GM18511 (cell line): Measurements from ENCODE around the gene MRPL23.
"Not testable (repeated sequence)": the region's sequence is repeated elsewhere in the genome, so short reads cannot be mapped to it uniquely, and the experiment has no call there.

Source experiments
- ATAC-seq: cut with Tn5 transposase; IDR thresholded peaks from one replicate; pipeline ENCODE4 v1.9.1; 2021; ENCODE audit warnings: mild to moderate bottlenecking, moderate library complexity; ENCODE audit not compliant: unreplicated experiment

MRPL23 gene

DNA sequence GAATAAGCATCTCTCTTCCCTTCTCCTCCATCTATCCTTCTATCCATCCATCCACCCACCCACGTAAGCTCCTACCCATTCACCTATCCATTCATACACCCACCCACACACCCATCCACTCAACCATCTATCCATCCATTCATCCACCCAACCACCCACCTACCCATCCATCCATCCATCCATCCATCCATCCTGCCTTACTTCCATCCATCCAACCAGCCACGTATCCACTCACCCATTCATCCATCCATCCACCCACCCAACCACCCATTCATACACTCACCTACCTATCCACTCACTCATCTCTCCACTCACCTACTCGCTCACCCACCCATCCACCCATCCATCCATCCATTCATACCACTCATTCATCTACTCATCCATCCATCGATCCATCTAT, 14.5 kb upstream of the MRPL23 start:
- ATAC-seq = no peak

DNA sequence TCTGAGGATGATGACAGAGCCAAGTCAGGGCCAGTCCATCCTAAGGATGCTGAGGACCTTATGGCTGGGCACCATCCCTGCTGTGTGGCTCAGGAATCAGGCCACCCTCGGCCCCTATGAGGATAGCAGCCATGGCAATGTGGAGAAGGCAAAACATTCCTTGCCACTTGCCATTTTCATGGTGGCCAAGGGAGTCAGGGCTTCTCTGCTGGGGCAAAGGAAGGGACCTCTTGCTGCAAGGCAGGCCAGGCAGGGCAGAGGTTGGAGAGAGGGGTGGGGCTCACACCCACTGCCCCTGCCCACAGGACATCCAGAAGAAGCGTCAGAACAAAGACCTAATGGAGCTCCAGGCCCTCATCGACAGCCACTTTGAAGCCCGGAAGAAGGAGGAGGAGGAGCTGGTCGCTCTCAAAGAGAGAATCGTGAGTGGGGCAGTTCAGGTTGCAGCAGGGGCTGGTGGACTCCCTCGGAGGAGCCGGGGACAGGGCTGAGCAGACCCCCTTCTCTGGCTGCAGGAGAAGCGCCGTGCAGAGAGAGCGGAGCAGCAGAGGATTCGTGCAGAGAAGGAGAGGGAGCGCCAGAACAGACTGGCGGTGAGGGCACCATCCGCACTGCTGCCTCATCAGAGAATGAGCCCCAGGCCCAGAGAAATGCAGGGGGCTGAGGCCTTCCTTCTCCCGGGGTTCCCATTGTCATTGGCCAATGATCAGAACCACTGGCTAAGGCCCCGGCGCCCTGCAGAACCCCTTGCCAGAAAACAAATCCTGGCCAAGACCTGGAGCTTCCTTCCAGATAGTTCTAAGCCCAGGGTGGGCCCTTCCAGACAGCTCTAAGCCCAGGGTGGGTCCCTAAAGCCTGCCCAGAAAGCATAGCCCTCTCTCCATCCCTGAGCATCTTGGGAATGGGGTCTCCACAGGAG, 13.5 kb upstream of the MRPL23 start:
- no peak for ATAC-seq

DNA sequence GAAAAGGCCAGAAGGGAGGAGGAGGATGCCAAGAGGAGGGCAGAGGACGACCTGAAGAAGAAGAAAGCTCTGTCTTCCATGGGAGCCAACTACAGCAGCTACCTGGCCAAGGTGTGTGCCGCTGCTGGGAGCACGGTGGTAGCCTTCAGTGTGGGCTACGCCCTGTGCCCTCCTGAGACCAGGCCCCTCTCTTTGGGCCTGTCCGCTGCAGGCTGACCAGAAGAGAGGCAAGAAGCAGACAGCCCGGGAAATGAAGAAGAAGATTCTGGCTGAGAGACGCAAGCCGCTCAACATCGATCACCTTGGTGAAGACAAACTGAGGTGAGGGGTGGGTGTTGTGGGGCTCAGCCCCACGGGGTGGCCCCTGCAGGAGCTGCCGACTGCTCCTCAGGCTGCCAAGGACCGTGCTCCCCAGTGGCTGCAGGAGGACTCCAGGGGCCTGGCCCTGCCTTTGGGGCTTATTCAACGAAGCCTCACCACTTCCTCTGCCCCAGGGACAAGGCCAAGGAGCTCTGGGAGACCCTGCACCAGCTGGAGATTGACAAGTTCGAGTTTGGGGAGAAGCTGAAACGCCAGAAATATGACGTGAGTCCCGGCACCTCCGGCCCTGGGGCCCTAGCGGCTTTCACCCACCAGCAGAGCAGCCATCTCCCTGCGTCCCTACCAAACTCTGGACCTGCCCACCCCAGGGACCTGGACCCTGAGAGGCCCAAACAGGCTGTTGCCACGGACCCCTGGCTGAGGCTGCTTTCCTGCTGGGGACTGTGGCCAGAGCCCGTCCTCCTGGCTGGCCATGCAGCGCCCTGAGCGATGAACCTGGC, 12.6 kb upstream of the MRPL23 start:
- ATAC-seq = no peak

DNA sequence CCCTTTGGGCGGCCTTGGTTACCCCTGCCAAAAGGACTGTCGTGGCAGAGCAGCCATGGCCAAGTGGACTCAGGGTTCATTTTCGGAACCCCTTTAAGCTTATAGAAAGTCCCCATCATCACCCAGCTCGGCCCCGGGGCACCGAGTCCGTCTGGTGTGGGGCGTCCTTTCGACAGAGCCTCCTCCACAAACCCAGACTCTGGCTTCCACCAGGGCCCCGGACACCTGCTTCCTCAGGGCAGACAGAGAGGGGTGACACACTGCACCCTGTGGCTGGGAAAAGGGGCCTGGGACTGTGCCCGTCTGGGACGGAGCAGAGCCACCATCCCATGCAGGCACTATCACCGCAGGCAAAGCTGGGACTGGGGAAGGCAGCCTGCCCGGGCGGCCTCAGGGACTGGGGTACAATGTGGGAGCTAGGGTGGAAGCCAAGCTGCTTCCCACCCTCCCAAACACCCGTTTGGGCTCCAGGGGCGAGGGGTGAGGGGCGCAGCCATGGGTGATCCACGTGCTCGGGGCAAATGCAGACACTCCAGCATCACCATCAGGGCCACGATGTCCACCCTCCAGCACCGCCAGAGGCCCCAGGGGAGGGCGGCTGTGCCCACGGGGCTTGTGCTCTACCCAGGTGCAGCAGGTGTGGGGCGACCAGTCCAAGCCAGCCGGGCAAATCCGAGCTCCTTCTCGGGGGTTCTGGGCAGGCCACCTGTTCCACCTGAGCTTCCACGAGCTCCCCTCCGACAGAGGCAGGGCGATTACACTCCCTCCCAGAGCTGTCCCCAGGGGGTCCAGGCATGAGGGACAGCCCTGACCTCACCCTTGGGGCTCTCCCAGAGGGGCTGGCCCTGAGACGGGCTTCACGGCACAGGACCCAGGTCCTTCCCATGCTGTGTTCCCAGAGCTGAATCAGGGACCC, 11.7 kb upstream of the MRPL23 start:
- ATAC-seq = no peak

DNA sequence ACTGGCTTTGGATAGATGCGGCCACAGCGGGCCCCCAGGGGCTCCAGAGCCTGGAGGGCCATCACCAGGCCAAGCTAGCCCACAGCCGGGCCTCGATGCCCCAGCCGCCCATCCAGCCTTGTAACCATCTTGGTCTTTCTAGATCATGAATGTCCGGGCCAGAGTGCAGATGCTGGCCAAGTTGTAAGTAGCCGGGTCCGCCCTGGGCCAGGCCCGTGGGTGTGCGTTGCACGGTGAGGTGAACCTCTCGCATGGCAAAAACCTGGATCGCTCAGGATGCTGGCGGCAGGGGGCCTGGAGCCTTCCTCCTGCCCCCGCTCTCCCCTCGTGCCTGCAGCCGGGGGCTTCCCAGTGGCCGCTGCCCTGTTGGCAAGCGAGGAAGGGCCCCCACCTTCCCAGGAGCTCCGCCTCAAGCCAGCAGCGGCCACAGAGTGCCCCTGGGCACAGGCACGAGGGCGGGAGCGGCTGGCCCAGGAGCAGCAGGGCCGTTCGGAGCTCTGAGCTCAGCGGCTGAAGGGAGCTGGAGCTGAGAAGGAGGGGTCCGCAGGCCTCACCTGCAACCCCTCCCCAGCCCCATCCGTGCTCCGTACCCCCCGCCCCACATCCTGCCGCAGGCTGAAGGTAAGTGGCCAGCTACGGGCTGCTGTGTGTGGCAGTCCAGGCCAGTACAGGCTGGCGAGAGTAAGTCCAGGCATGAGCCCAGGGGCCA, 10.9 kb upstream of the MRPL23 start:
- no peak for ATAC-seq

DNA sequence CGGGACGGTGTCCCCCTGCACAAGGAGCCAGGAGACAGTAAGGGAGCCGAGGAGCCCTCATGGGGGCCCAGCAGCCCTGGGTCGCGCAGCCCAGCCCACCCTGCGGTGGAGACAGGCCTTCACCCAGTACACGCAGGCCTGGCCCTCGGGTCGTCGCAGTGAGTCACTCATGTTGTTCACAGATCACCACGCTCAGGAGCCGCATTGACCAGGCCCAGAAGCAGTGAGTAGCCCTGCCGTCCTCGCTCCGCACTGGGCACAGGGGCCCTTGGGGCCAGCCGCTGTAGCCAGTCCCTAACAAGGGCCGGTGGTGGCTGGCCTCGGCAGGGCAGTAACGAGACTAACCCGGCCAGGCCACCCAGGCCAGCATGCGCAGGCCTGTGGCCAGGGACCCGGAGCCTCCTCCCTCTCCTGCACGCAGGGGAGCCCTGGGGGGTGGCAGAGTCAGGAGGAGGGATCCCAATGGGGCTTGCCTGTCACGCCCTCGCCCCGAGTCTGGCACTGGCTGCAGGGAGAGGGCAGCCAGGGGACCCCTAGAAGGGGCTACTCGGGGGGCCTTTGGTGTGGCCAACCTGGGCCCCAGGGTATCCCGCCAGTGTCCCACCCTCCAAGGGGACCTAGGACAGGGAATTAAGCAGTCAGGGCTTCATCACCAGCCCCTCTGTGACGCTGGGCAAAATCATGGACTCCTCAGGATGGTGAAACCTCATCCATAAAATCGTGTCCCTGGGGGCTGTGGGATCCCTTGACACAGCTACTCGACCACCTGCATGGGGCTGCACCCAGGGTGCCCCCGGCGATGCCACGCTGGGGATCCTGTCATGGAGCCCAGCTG, 10.1 kb upstream of the MRPL23 start:
- no peak for ATAC-seq

DNA sequence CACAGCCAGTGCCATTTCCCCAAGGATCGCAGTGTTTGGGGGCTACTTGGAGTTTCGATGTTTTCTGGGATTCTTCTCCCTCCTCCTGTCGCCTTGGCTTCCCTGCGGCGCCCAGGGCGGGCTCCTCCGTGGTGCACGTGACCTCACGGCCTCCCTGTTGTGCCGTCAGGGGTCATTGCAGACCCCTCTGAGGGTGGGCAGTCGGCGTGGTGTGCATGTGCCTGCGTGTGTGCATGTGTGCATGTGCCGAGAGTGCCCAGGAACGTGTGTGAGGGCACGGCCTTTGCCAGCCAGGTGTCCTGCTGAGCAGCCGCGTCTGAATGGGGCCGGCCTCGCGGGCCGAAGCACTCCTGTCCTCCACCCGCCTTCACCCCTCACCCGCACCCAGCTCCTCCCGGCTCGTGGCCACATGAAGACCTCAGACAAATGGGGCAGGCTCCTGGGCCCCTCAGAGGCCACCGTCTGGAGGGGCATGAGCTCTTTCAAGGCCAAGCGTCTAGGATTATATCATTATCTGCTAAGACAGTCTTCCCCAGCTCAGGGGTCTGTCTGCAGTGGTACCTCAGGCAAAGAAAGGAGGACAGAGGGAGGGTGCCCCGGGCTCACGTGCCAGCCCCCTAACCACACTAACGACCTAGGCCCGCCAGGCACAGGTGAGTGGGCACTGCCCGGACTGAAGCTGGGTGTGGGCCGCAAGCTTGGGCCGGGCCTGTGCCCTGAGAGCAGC, 9.4 kb upstream of the MRPL23 start:
- no peak for ATAC-seq

DNA sequence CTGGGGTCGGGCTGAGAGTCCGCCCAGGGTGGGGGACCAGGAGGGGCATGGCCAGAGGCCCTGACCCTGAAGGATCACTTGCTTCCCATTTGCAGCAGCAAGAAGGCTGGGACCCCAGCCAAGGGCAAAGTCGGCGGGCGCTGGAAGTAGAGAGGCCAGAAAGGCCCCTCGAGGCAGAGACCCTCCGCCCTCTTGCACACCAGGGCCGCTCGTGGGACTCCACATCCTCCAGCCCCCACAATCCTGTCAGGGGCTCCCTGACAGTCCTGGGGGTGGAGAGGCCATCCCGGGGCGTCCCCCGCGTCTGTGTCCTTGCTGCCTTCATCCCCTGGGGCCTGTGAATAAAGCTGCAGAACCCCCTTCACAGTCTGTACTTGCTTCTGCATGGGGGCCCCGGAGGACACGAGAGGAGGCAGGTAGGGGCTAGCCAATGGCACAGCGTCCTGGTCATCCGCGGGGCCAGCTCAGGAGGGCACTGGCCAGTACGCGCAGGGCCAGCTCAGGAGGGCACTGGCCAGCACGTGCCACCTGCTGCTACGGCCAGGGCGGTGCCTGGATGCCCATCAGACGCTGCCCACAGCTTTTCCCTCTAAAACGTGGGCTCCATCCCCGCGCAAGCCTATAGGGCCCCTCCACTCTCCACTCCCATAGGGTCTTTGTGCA, 8.7 kb upstream of the MRPL23 start:
- ATAC-seq = no peak

DNA sequence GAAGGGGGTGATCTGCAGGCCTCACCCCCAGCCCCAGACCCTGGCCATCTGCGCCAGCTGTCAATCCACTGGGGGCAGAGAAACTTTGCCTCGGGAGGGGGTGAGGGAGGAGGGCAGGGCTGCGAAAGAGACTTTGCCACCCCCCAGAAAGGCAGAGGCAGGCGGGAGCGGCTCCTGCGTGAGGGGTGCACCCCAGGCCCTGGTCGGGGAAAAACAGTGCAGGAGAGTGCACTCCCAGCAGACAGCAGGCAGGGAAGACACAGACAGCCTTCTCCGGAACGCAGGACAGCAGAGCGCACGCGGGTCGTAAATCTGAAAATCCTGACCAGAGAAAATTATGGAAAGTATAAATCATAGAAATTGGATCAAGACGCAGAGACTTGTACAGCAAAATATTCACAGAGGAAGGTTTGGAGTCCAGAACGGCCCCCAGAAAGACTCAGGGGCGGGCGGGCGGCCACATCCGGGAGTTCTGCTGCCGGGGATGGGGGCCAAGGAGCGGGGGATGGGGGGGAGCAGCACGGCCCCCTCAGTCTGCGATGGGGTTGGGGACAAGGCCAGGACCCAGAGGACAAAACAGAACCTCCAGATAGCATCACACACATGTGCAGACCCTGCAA, 8.0 kb upstream of the MRPL23 start:
- ATAC-seq = no peak

DNA sequence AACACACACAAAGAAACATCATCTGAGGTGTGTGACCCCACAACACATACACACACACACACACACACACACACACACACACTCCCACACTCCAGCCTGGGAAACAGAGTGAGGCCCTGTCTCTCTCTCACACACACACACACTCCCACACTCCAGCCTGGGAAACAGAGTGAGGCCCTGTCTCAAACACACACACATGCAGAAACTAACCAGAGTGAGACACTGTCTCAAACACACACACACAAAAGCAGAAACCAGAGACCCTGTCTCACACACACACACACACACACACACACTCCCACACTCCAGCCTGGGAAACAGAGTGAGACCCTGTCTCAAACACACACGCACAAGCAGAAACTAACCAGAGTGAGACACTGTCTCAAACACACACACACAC, 7.3 kb upstream of the MRPL23 start:
- not testable (repeated sequence) for ATAC-seq

DNA sequence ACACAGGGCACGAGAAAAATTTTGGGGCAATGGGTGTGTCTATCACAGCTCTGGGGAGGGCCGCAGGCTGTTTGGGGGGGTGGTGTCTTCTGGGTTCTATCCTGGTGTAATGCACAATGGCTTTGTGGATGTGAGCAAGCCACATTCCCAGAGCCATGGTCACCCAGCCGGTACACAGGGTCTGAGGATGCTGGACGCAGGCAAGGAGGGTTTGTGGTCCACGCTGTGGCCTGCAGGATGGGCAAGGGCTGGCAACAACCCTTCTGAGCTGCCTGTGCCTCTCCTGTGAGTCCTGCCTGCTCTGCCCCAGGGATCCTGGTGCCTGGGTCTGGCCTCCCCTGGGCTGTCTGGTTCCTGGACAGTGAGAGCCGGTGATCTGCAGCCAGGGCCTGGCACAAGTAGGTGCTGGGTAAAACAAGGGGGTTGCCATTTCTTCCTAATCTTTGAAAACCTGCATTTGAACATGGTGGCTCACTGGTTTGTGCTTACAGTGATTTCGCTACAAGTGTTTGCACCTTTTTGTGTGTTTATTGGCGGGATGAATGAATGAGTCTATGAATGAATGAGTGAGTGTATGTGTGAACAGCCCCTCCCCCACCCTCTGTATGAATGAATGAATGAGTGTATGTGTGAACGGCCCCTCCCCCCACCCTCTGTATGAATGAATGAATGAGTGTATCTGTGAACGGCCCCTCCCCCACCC, 4.4 kb upstream of the MRPL23 start:
- ATAC-seq = no peak

DNA sequence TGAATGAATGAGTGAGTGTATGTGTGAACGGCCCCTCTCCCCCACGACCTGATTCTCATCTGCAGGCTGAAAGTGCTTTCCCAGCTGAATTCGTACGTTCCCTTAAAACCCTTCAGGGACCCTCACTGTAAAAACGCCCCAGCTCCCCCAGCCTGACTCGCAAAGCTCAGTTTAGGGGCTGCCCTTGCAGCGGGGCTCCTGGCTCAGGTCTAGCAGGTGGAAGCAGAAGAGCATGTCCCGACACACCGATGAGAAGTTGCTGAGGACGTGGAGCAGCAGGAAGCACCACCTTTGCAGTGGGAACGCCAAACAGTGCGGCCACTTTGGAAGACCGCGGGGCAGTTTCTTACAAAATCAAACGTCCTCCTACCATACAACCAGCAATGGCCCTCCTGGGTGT, 3.6 kb upstream of the MRPL23 start:
- no peak for ATAC-seq

DNA sequence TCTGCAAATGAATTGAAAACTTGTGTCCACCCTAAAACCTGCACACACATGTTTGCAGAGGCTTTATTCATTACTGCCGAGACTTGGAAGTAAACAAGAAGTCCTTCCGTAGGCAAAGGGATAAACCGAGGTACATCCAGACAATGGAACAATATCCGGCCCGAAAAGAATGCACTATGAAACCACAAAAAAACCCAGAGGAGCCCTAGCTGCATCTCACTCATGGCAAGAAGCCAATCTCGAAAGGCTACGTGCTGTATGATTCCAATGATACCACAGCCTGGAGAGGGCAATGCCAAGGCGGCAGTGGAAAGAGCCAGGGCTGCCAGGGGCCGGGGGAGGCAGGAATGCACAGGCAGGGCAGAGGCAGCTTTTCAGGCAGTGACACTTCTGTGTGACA, 3.2 kb upstream of the MRPL23 start:
- no peak for ATAC-seq

DNA sequence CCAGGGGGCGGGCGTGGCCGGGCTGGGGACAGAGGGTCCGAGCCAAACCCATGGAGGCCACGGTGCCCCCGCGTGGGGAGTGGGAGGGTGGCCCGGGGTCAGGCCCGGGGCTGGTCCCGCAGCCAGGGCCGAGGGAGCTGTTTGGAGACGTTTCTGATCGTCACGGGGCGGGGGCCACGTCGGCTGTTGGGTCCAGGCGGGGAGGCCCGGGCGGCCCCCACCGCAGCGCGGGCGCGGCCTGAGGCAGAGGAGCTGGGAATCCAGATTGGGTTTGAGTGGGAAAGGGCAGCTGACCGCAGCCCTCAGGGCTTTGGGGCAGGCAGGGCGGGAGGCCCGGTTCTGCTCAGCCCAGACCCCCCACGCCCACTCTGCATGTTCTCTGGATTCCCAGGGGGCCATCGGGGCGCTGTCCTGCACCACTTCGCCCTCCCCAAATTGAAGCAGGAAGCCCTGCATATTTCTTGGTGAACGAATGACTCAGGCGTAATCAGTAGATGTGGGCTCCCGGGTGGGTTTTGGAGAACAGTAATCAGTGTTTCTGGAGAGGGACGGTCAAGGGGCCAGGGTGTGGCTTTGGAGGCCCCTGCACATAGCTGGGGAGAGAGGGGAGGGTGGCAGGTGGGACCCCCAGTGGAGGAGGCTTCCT, 583 bp downstream of the MRPL23 start:
- ATAC-seq = no peak

DNA sequence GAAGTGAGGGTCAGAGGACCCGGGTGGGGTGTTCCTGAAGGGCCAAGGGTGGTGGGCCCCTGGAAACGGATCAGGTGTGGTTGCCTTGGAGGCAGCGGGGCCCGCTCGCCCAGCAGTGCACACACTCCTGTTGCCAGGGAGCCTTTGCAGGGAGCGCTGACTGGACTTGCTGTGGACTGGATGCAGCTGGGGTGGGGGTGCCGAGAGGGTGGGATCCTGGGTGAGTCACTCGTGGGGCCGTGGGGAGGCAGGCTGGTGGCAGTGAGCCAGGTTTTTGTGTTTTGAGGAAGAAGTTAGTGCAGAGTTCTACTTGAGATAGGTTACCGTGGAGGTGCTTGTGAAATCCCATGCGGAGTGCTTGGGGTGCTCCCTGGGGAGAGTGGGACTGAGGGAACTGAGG, 1.3 kb downstream of the MRPL23 start:
- ATAC-seq = no peak

DNA sequence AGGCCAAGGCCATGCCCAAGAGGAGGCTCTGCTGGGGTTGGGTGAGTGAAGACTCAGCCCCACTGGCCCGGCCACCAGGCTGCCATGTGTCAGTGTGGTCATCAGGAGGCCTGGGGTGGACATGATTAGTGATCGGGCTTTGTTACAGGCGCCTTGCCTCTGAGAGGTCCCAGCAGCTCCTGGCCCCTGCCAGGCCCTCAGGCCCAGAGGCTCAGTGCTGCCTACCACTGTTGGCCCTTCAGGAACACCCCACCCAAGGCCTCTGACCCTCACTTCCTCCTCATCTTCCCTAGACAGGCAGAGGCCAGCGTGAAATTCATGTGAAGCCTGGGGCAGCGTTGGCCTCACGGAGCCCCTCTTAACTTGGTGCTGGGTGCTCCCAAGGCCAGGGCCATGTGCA, 2.2 kb downstream of the MRPL23 start:
- ATAC-seq = no peak

DNA sequence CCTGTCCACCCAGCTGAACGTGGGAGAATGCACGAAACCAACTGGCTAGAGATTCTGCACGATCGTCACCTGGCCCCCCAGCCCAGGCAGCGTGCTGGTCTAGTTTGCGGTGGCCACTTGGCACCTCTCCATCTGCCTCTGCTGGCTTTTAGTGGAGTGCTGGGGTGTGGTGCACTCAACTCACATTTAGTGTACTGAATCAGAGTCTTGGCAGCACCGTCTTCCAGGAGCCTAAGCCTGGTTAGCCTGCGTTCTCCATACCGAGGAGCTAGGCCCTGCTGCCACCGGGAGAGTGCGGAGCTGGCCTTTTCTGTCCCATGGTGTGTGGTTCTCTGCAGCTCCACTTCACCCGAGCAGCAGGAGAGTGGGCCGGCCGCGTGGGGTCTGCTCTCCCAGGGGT, 2.8 kb downstream of the MRPL23 start:
- ATAC-seq = no peak
